GM21576 (cell line): ENCODE data around the gene LCMT2.
"Not testable (repeated sequence)": the region's sequence is repeated elsewhere in the genome, so short reads cannot be mapped to it uniquely, and the experiment has no call there.

ENCODE experiments used
- ATAC-seq: cut with Tn5 transposase; IDR thresholded peaks from one replicate; pipeline ENCODE4 v1.9.1; 2021; ENCODE audit warnings: mild to moderate bottlenecking, moderate library complexity; ENCODE audit not compliant: unreplicated experiment

The LCMT2 gene

DNA sequence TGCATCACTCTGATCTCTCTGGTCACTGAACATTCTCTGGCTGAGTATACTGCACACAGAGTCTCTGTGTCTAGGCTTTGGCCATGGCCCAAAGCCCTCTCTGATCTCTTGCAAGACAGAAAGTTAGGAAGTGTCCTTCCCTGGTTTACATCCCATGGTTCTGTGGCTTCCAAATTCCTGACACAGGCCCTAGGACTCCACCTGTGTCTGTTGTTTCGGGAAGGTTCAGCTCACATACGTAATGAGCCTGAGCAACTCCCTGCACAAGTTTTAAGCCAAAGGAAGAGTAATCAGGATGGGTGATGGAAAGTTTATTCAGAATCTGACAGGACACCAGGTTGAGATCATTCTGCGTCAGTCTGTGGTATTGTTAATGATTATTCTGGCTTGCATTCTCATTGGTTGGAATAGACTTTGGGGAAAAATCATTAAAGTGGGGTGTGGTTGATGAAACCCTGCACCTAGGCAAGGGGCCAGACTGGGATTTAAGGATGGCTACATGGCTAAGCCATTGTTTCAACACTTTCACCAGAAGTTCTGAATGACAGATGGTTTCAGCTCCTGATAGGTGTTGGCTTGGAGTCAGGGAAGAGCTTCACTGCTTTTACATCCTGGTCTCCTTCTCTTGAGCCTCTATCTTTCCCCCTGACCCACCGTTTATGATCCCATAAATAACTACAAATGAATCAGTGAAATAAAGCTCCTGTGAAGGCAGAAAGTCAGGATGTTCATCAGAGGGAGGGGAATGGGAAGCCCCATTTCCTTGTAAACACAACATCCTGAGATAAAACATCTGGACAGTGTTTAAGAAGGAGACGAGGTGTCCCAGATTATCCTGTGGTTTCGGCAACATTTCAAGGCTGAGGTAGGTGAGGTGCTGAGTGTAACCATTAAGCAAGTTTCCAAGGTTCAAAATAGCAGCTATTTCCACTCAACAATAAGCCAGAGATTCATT, 14.1 kb downstream of the LCMT2 start:
- no peak for ATAC-seq

DNA sequence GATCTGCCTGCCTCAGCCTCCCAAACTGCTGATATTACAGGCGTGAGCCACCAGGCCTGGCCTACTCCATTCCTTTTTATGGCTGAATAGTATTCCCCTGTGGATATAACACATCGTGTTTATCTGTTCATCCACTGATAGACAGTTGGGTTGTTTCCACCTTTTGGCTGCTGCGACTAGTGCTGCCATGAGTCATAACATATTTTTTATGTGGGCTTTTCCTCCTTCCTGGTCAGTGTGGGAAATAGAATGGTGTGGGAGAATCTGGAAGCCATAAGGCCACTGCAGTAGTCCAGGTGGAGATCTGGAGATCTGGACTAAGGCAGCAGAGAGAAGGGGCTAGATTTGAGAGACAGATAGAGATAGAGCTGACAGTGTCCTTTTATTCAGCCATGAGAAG, 16.2 kb downstream of the LCMT2 start:
- ATAC-seq: no peak

DNA sequence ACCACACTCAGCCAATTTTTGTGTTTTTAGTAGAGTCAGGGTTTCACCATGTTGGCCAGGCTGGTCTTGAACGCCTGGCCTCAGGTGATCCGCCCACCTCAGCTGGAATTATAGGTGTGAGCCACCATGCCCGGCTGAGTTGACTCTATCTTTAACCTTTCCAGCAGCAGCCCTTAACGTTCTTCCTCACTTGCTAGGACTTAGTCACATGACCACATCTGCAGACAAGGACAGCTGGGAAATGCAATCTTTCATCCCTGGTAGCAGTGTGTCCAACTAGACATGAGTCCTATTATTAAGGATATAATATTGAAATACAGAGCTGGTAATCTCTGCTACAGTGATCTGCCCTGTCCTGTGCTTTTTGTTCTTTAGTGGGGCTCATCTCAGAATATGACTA, 18.0 kb downstream of the LCMT2 start:
- ATAC-seq: no peak

- no peak for ATAC-seq
Measured at GRCh38 chr15:43302205-43302817, 28.1 kb downstream of the LCMT2 start, which contains the start of gene TGM7. Gene TGM7, minus strand, starts transcription at chr15:43302255.

GRCh38 chr15:43299884-43300283, 30.5 kb downstream of the LCMT2 start:
- no peak for ATAC-seq

- no peak for ATAC-seq
Measured at GRCh38 chr15:43299411-43299810, 31.0 kb downstream of the LCMT2 start.

DNA sequence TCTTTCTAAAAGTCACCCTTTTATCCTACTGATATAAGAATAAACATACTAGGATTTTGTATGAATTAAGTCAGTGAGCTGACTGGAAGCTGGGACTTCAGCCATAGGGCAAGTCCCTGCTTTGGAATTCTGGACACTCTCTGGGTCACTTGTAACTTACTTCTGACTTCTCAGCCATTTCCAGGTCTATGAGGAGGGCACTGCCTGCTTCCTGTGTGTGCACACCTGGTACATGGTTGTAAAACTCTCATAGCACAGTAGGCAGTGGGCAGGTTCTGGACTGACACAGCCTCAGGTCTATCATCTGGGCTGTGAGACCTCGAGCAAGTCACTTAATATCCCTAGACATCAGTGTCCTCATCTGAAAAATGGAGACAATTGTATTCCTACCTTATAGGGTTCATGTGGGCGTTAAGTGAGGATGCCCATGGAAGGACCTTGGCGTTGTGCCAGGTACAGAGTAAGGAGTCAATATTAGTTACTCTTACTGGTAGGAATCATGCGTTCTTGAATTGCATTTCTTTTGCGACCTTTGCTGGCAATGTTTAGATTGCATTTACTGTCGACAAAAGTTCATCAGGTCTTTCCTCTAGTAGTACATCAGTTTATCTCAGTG, 36.2 kb downstream of the LCMT2 start:
- no peak for ATAC-seq

GRCh38 chr15:43293432-43293831, 36.9 kb downstream of the LCMT2 start:
- ATAC-seq: no peak

DNA sequence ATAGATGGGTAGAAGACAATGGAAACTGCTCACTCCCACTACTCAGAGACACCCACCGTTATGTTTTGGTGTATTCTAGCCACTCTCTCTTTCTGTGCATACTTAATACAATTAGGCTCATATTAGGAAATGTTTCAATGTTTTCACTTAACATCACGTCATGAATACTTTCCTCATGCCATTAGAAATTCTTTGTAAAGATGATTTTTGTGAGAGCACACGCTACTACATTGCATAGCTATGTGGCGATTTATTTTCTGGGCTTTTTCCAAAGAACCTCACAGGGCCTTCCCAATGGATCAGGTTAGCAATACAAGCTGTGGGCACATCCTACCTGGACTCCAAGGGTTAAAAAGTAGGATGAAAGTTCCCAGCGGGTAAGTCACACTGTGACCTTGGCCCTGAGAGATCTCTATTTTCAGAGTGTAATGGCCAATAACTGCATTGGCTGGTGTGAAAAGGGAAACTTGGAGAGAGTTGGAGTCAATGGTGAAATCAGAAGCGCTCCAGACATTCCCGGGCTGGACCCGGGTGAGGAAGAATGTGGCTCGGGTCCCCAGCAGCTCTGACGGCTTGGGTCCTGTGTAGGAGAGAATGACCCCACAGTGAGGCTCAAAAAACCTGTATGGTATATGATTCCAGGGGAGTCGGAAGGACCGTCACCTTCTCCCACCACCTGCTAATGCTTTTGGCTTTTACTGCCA, 37.8 kb downstream of the LCMT2 start:
- ATAC-seq: no peak

DNA sequence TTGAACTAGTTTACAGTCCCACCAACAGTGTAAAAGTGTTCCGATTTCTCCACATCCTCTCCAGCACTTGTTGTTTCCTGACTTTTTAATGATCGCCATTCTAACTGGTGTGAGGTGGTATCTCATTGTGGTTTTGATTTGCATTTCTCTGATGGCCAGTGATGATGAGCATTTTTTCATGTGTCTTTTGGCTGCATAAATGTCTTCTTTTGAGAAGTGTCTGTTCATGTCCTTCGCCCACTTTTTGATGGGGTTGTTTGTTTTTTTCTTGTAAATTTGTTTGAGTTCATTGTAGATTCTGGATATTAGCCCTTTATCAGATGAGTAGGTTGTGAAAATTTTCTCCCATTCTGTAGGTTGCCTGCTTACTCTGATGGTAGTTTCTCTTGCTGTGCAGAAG, 40.7 kb downstream of the LCMT2 start:
- ATAC-seq: not testable (repeated sequence)

DNA sequence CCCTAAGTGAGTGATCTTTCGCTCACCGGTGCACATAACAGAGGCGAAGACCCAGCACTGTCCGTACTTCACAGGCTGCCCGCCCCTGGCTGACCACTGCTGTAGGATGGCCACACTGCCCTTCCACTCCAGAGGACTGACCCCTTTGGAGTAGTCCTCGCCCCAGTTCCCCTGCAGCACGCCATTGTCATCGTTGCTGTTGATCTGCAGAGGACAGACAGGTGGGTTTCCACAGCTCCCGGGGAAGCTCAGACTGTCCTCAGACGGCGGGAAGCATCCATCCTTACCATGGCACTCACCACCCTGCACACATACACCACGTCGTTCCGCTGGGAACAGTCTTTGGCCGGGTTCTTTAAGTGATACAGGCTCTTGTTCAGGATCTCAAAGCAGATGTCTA, 43.1 kb downstream of the LCMT2 start:
- ATAC-seq: no peak

DNA sequence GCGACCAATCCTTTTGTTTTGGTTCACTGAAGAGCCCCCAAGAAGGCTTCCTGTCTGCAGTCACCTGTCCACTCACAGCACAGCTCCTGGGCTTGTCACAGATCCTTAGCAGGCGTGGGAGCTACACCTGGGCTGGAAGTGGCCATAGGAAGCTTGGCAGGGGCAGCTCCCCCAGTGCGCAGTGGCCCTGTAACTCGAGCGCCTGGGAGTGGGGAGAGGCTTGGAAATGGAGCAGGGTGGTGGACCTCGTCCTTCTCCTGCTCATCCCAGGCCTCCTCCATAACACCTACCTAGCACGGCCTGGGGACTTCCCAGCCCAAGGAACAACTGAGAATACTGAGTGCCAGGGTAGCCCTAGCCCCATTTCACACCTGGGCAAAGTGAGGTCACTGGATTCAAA, 44.3 kb downstream of the LCMT2 start:
- no peak for ATAC-seq

DNA sequence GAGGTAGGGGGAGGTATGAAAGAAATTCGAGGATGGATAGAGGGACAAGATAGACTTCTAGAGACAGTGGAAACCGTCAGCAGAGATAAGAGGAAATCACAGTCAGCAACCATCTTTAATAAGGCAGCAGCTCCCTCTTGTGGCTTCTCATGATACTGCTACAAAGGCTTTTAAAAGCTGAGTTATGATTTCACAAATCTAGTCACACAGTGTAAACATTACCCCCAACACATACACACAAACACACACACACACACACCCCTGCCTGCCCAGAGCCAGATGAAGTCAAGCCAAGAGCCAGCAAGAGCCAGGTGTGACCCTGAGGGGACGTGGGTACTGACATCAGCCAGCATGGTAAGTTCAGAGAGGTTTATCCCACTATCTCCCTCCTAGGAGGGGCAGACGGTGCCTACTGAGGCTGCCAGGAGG, 44.8 kb downstream of the LCMT2 start:
- no peak for ATAC-seq

DNA sequence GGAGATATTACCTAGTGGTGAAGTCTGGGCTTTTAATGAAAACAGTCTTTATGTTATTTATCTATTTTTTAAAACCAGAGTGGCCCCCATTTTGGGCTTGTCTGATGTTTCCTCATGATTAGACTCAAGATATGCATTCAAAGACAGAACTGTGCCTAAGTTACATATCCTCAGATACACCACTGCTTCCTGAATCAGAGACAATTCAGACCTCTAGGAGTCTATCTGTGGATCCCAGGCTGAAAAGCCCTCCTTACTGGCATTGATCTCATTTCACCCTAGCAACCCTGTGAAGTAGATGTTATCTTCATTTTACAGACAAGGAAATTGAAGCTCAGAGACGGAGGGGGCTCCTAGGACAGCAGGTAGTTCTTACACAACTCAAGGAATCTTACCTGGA, 46.8 kb downstream of the LCMT2 start:
- no peak for ATAC-seq

- ATAC-seq: no peak
Measured at GRCh38 chr15:43281926-43282602, 48.3 kb downstream of the LCMT2 start.

DNA sequence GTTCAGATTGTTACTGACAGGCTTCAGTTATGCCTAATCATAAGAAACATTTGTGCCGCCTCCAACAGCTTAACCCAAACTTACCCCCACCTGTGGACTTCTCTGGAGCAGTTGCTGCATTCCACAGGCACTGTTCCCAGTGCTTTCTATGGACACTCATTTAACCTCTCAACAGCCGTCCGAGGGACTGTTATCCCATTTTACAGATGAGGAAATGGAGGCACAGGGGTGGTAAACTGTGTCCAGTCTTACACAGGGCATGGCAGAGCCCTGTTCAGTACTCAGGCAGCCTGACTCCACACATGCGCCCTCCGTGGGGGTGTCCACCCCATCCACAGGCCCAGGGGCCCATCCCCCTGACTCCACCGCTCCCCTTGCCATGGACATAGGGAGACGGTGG, 49.4 kb downstream of the LCMT2 start:
- no peak for ATAC-seq

GRCh38 chr15:43279496-43279895, 50.9 kb downstream of the LCMT2 start:
- no peak for ATAC-seq

DNA sequence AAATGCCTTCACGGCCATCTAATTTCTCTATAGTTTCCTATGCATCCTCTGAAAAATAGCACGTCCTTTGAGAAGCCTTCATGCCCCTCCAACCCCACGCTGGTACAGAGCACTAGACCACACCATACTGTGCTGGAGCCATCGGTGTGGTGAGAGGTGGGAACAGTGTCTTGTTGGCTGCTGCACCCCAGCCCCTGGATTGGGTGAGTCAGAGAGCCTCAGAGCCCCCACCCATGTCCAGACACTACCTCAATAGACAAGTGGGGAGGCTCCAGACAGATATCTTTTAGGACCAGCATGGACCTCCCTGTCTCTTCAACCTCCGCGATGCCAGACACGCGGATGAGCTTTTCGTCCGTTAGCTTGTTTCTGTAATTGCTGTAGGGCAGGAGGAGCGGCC, 51.5 kb downstream of the LCMT2 start:
- ATAC-seq: no peak

- no peak for ATAC-seq
Measured at GRCh38 chr15:43277901-43278300, 52.5 kb downstream of the LCMT2 start.

GRCh38 chr15:43277231-43277823, 53.0 kb downstream of the LCMT2 start:
- no peak for ATAC-seq
